C4-2B (cell line): ENCODE data around the gene EPHB2.

ENCODE experiments used
- ZFX ChIP-seq: fragments of 450-650 bp; IDR thresholded peaks from 2 replicates; pipeline ENCODE4 v1.6.1; 2017
- TF ChIP-seq, protein P1 (sequence below): fragments of 450-650 bp; conservative IDR thresholded peaks from 2 replicates; pipeline ENCODE4 v1.5.1; 2017; ENCODE audit warnings: mild to moderate bottlenecking

GRCh38 chr1:22851517-22851916 lies 140.9 kb downstream of the EPHB2 start:
- TF ChIP-seq, protein P1, sequence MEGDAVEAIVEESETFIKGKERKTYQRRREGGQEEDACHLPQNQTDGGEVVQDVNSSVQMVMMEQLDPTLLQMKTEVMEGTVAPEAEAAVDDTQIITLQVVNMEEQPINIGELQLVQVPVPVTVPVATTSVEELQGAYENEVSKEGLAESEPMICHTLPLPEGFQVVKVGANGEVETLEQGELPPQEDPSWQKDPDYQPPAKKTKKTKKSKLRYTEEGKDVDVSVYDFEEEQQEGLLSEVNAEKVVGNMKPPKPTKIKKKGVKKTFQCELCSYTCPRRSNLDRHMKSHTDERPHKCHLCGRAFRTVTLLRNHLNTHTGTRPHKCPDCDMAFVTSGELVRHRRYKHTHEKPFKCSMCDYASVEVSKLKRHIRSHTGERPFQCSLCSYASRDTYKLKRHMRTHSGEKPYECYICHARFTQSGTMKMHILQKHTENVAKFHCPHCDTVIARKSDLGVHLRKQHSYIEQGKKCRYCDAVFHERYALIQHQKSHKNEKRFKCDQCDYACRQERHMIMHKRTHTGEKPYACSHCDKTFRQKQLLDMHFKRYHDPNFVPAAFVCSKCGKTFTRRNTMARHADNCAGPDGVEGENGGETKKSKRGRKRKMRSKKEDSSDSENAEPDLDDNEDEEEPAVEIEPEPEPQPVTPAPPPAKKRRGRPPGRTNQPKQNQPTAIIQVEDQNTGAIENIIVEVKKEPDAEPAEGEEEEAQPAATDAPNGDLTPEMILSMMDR: no peak
- TF ChIP-seq ZFX: no peak
